ENCODE results near the gene NAALADL2.

DNA sequence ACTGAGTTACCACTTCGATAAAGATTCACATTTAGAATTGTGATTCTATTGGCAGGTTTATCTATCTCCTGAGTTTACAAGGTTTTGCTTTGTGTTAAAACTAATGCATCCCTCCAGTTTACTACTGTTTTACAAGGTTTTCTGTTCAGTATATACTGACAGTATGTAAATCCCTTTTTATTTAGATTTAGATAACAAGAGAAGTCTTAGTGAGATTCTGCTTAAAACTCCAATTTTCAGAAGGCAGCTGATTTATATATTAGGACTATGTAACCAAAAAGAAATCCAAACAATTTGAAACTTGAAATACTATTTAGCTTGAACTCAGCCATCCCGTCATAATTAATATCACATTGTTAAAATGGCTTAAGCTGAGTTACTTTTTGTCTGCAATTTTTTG lies 619.2 kb downstream of the NAALADL2 start:
- TF ChIP-seq, protein P1, sequence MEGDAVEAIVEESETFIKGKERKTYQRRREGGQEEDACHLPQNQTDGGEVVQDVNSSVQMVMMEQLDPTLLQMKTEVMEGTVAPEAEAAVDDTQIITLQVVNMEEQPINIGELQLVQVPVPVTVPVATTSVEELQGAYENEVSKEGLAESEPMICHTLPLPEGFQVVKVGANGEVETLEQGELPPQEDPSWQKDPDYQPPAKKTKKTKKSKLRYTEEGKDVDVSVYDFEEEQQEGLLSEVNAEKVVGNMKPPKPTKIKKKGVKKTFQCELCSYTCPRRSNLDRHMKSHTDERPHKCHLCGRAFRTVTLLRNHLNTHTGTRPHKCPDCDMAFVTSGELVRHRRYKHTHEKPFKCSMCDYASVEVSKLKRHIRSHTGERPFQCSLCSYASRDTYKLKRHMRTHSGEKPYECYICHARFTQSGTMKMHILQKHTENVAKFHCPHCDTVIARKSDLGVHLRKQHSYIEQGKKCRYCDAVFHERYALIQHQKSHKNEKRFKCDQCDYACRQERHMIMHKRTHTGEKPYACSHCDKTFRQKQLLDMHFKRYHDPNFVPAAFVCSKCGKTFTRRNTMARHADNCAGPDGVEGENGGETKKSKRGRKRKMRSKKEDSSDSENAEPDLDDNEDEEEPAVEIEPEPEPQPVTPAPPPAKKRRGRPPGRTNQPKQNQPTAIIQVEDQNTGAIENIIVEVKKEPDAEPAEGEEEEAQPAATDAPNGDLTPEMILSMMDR (IDR thresholded peaks at IDR 0.05) = no peak
- TF ChIP-seq POLR2AphosphoS5 (IDR thresholded peaks at IDR 0.05; ENCODE audit: insufficient read depth in 1 of 2, low read depth in 1 of 2) (no peak), POLR2A (IDR thresholded peaks at IDR 0.05) (no peak)

All from vagina (tissue), 2 donors.